Neural progenitor cell (in vitro differentiated cells): ENCODE measurements around the gene TLCD2. TPM values are rescaled to one million over a fixed set of nuclear protein-coding genes. Genes with fewer than 3 reads are reported as not detected.
A peak's percentile ranks its signal among the peaks of the same experiment; 100 is the strongest.
"Not testable (repeated sequence)": the region's sequence is repeated elsewhere in the genome, so short reads cannot be mapped to it uniquely, and the experiment has no call there.

Experiments
- DNase-seq: peaks from one replicate; pipeline ENCODE4 v3.0.0-alpha.2; 2016; ENCODE audit warnings: low spot score
- H2AFZ ChIP-seq: fragments of 200-600 bp; sonication (generic); replicated peaks from 2 replicates; pipeline ENCODE4 v1.6.1; 2016; ENCODE audit warnings: antibody characterized with exemption
- H3F3A ChIP-seq: fragments of 200-600 bp; sonication (generic); 2 replicates; pipeline ENCODE4 v1.6.1; 2016; ENCODE audit warnings: antibody characterized with exemption, low read depth
- H3K27ac ChIP-seq: fragments of 200-600 bp; sonication (generic); 2 replicates; pipeline ENCODE4 v1.5.1; 2016; ENCODE audit warnings: mild to moderate bottlenecking
- H3K27me3 ChIP-seq: fragments of 200-600 bp; sonication (generic); 2 replicates; pipeline ENCODE4 v1.6.1; 2016; ENCODE audit warnings: mild to moderate bottlenecking, moderate library complexity
- H3K36me3 ChIP-seq: fragments of 200-600 bp; sonication (generic); 2 replicates; pipeline ENCODE4 v1.5.1; 2016
- H3K4me1 ChIP-seq: fragments of 200-600 bp; sonication (generic); 2 replicates; pipeline ENCODE4 v1.6.1; 2016; ENCODE audit warnings: mixed run types
- H3K4me2 ChIP-seq: fragments of 200-600 bp; sonication (generic); 2 replicates; pipeline ENCODE4 v1.6.1; 2016
- H3K4me3 ChIP-seq: fragments of 200-600 bp; sonication (generic); 2 replicates; pipeline ENCODE4 v1.5.1; 2016
- H3K79me2 ChIP-seq: fragments of 200-600 bp; sonication (generic); 2 replicates; pipeline ENCODE4 v1.6.1; 2016; ENCODE audit warnings: low read depth
- H3K9ac ChIP-seq: fragments of 200-600 bp; sonication (generic); 2 replicates; pipeline ENCODE4 v1.6.1; 2016
- H3K9me3 ChIP-seq: fragments of 200-600 bp; sonication (generic); 2 replicates; pipeline ENCODE4 v1.5.1; 2016; ENCODE audit warnings: low read depth
- H4K20me1 ChIP-seq: fragments of 200-600 bp; sonication (generic); 2 replicates; pipeline ENCODE4 v1.6.1; 2016; ENCODE audit warnings: low read depth
- H3K27ac Mint-ChIP-seq: 3 replicates; pipeline ENCODE4 v1.8.0; 2021; ENCODE audit warnings: mixed read lengths
- H3K27me3 Mint-ChIP-seq: 2 replicates; pipeline ENCODE4 v1.8.0; 2022; ENCODE audit warnings: low read depth, mild to moderate bottlenecking, inconsistent platforms, moderate library complexity, mixed read lengths; ENCODE audit not compliant: insufficient read depth
- H3K36me3 Mint-ChIP-seq: 3 replicates; pipeline ENCODE4 v1.8.0; 2021; ENCODE audit warnings: mixed read lengths
- H3K4me1 Mint-ChIP-seq: 3 replicates; pipeline ENCODE4 v1.8.0; 2021; ENCODE audit warnings: mixed read lengths
- H3K4me3 Mint-ChIP-seq: 3 replicates; pipeline ENCODE4 v1.8.0; 2021; ENCODE audit warnings: mild to moderate bottlenecking, moderate library complexity, mixed read lengths
- H3K9me3 Mint-ChIP-seq: 3 replicates; pipeline ENCODE4 v1.8.0; 2020; ENCODE audit warnings: mixed read lengths
- CTCF ChIP-seq: fragments of 200-600 bp; sonication (generic); IDR thresholded peaks from 2 replicates; pipeline ENCODE4 v1.5.1; 2017; ENCODE audit warnings: antibody characterized with exemption, mild to moderate bottlenecking
- EZH2 ChIP-seq: fragments of 200-600 bp; sonication (generic); IDR thresholded peaks from 2 replicates; pipeline ENCODE4 v1.6.1; 2017; ENCODE audit warnings: antibody characterized with exemption, mild to moderate bottlenecking, moderate library complexity
- EZH2phosphoT487 ChIP-seq: fragments of 200-600 bp; sonication (generic); IDR thresholded peaks from 2 replicates; pipeline ENCODE4 v1.6.1; 2017; ENCODE audit warnings: antibody characterized with exemption
- total RNA-seq: library from RNA; depleted of rRNA; stranded (reverse); fragments of >200 nt; gene quantifications from 2 replicates; pipeline ENCODE4 v1.2.3, GENCODE V29; 2015; ENCODE audit warnings: low replicate concordance

TLCD2 gene
- total RNA-seq, 1 donor from 2014 or later, result 0.15 TPM

- H3K36me3 ChIP-seq, result no peaks in the 10 kb centered on the region
- H3K27ac Mint-ChIP-seq, result no peak overlapping the region
- H3K27me3 Mint-ChIP-seq, result peaks cover 12% of the 10 kb centered on the region
- H3F3A ChIP-seq, result peaks cover 28% of the 10 kb centered on the region
- no peaks in the 10 kb centered on the region for H3K9me3 Mint-ChIP-seq
- H3K4me1 Mint-ChIP-seq, result peaks cover 24% of the 10 kb centered on the region
- H3K4me2 ChIP-seq, result peak overlapping the region; percentile 100
- no peak for TF ChIP-seq EZH2
- TF ChIP-seq EZH2phosphoT487, result no peak
- no peak for TF ChIP-seq CTCF
- DNase-seq, result peak; percentile 39
- peak overlapping the region; percentile 76 for H3K4me3 Mint-ChIP-seq
- H3K27ac ChIP-seq, result no peak overlapping the region
- H3K79me2 ChIP-seq, result no peaks in the 10 kb centered on the region
- H3K4me3 ChIP-seq, result peak overlapping the region; percentile 76
- peaks cover 33% of the 10 kb centered on the region for H3K27me3 ChIP-seq
- H3K4me1 ChIP-seq, result peaks cover 25% of the 10 kb centered on the region
- H3K36me3 Mint-ChIP-seq, result no peaks in the 10 kb centered on the region
- no peak overlapping the region for H3K9ac ChIP-seq
- peaks cover 3% of the 10 kb centered on the region for H4K20me1 ChIP-seq
- H3K9me3 ChIP-seq, result no peaks in the 10 kb centered on the region
- peak overlapping the region; percentile 97 for H2AFZ ChIP-seq
Observed at GRCh38 chr17:1709403-1709951, 700 bp downstream of the TLCD2 start.

- H3K36me3 Mint-ChIP-seq, H3K4me2 ChIP-seq: not testable (repeated sequence)
Observed at GRCh38 chr17:1708791-1709346, 1.3 kb downstream of the TLCD2 start.

GRCh38 chr17:1707107-1707506, 3.1 kb downstream of the TLCD2 start:
- Histone ChIP-seq H3K36me3 (no peaks in the 10 kb centered on the region), H3K4me2 (no peak overlapping the region), H3K9me3 (no peaks in the 10 kb centered on the region), H3K4me3 (no peak overlapping the region), H3K27ac (no peak overlapping the region), H3K79me2 (no peaks in the 10 kb centered on the region), H3K27me3 (peaks cover 33% of the 10 kb centered on the region), H3K4me1 (peaks cover 16% of the 10 kb centered on the region), H2AFZ (no peak overlapping the region), H3K9ac (no peak overlapping the region), H4K20me1 (peaks cover 3% of the 10 kb centered on the region), H3F3A (peaks cover 16% of the 10 kb centered on the region)
- no peak overlapping the region for H3K4me3 Mint-ChIP-seq
- peak overlapping the region; percentile 9 for H3K27ac Mint-ChIP-seq
- H3K36me3 Mint-ChIP-seq, result no peaks in the 10 kb centered on the region
- peaks cover 12% of the 10 kb centered on the region for H3K4me1 Mint-ChIP-seq
- TF ChIP-seq EZH2 (no peak), CTCF (no peak), EZH2phosphoT487 (no peak)
- DNase-seq, result no peak
- no peaks in the 10 kb centered on the region for H3K9me3 Mint-ChIP-seq
- H3K27me3 Mint-ChIP-seq, result peaks cover 12% of the 10 kb centered on the region

More at GRCh38 chr17:1708791-1709346, 1.3 kb downstream of the TLCD2 start:
- H2AFZ ChIP-seq, H3K9ac ChIP-seq, H3K27ac ChIP-seq, H3K9me3 ChIP-seq, H3K27ac Mint-ChIP-seq, H3K9me3 Mint-ChIP-seq, H3K79me2 ChIP-seq, DNase-seq, H3K36me3 ChIP-seq, H4K20me1 ChIP-seq, H3K4me3 ChIP-seq: not testable (repeated sequence)
- H3K4me1 Mint-ChIP-seq, result peaks cover 18% of the 10 kb centered on the region
- H3K27me3 Mint-ChIP-seq, result peaks cover 12% of the 10 kb centered on the region
- peaks cover 23% of the 10 kb centered on the region for H3F3A ChIP-seq
- H3K27me3 ChIP-seq, result peaks cover 33% of the 10 kb centered on the region
- peaks cover 19% of the 10 kb centered on the region for H3K4me1 ChIP-seq
- H3K4me3 Mint-ChIP-seq, result peak overlapping the region; percentile 76

- Histone ChIP-seq H3K27ac (no peak overlapping the region), H3K4me3 (no peak overlapping the region), H4K20me1 (no peaks in the 10 kb centered on the region), H3K36me3 (no peaks in the 10 kb centered on the region), H3K9me3 (no peaks in the 10 kb centered on the region), H3K27me3 (peaks cover 14% of the 10 kb centered on the region), H3F3A (no peaks in the 10 kb centered on the region), H3K79me2 (no peaks in the 10 kb centered on the region), H3K4me1 (peaks cover 10% of the 10 kb centered on the region), H3K4me2 (no peak overlapping the region), H2AFZ (no peak overlapping the region), H3K9ac (no peak overlapping the region)
- H3K4me1 Mint-ChIP-seq, result peaks cover 10% of the 10 kb centered on the region
- no peaks in the 10 kb centered on the region for H3K36me3 Mint-ChIP-seq
- no peaks in the 10 kb centered on the region for H3K9me3 Mint-ChIP-seq
- TF ChIP-seq EZH2phosphoT487 (no peak), EZH2 (no peak), CTCF (no peak)
- no peak overlapping the region for H3K4me3 Mint-ChIP-seq
- peaks cover 9% of the 10 kb centered on the region for H3K27me3 Mint-ChIP-seq
- no peak for DNase-seq
- no peak overlapping the region for H3K27ac Mint-ChIP-seq
Observed at GRCh38 chr17:1705004-1705403, 5.2 kb downstream of the TLCD2 start.
